SK-N-SH (cell line): ENCODE measurements around the gene CPNE4. TPM values are rescaled to one million over a fixed set of nuclear protein-coding genes. Genes with fewer than 3 reads are reported as not detected.

Source experiments
- CTCF ChIA-PET: fragments of 300-600, 350-600 bp; formaldehyde crosslinking; extraction: SDS; loops from one replicate; lab custom pipeline; 2021; lab: Yijun Ruan, JAX
- POLR2A ChIA-PET: fragments of 350-600 bp; sonication (Branson Sonifier 250); formaldehyde crosslinking; extraction: SDS; loops from one replicate; lab custom pipeline; 2020; ENCODE audit warnings: antibody characterized with exemption, inconsistent platforms; lab: Yijun Ruan, JAX
- DNase-seq: peaks from one replicate; pipeline ENCODE4 v3.0.0; 2012
- H2AFZ ChIP-seq: fragments of 200-600 bp; sonication (generic); 2 replicates; pipeline ENCODE4 v1.8.1; 2016; ENCODE audit warnings: antibody characterized with exemption, mild to moderate bottlenecking, low read depth
- H3F3A ChIP-seq: fragments of 200-600 bp; sonication (generic); replicated peaks from 2 replicates; pipeline ENCODE3; 2016; ENCODE audit warnings: antibody characterized with exemption, mild to moderate bottlenecking; ENCODE audit not compliant: insufficient read depth
- H3K27ac ChIP-seq, 2 experiments: fragments of 200-500 bp in 1 of 2; fragments of 200-600 bp in 1 of 2; sonication (Bioruptor generic) in 1 of 2; sonication (generic), shearing (Covaris generic) in 1 of 2; 2 replicates each; pipeline versions ENCODE4 v1.5.1 to v1.6.1; 2014 to 2016; ENCODE audit warnings: low read depth in 2 of 2, inconsistent platforms in 1 of 2, low read length in 1 of 2, mild to moderate bottlenecking in 1 of 2, mixed read lengths in 1 of 2
- H3K27me3 ChIP-seq: fragments of 200-600 bp; sonication (generic), shearing (Covaris generic); 2 replicates; pipeline ENCODE4 v1.6.1; 2016; ENCODE audit warnings: mixed run types; ENCODE audit not compliant: insufficient read depth
- H3K36me3 ChIP-seq, 2 experiments: fragments of 200-500 bp in 1 of 2; fragments of 200-600 bp in 1 of 2; sonication (Bioruptor generic) in 1 of 2; sonication (generic) in 1 of 2; replicated peaks in 1 of 2; 2 replicates each; pipeline versions ENCODE3 to v1.5.1; 2014 to 2016; ENCODE audit warnings: low read length in 1 of 2, mild to moderate bottlenecking in 1 of 2; ENCODE audit not compliant: insufficient read depth in 2 of 2, control insufficient read depth in 1 of 2
- H3K4me1 ChIP-seq, 2 experiments: fragments of 200-500 bp in 1 of 2; fragments of 200-600 bp in 1 of 2; sonication (Bioruptor generic) in 1 of 2; sonication (generic), shearing (Covaris generic) in 1 of 2; 2 replicates each; pipeline versions ENCODE4 v1.5.1 to v1.6.1; 2014 to 2016; ENCODE audit warnings: low read depth in 1 of 2, low read length in 1 of 2, mixed run types in 1 of 2; ENCODE audit not compliant: insufficient read depth in 2 of 2, control insufficient read depth in 1 of 2
- H3K4me2 ChIP-seq: fragments of 200-600 bp; sonication (generic), shearing (Covaris generic); 2 replicates; pipeline ENCODE4 v1.6.1; 2017; ENCODE audit warnings: mixed run types
- H3K4me3 ChIP-seq, 2 experiments: fragments of 200-500 bp in 1 of 2; fragments of 200-600 bp in 1 of 2; sonication (Bioruptor generic) in 1 of 2; sonication (generic), shearing (Covaris generic) in 1 of 2; 2 replicates each; pipeline versions ENCODE4 v1.5.1 to v1.8.1; 2014 to 2016; ENCODE audit warnings: low read depth in 2 of 2, inconsistent platforms in 1 of 2, low read length in 1 of 2, mild to moderate bottlenecking in 1 of 2, mixed read lengths in 1 of 2, moderate library complexity in 1 of 2
- H3K79me2 ChIP-seq: fragments of 200-600 bp; sonication (generic); 2 replicates; pipeline ENCODE4 v1.8.1; 2017; ENCODE audit warnings: mild to moderate bottlenecking; ENCODE audit not compliant: insufficient read depth
- H3K9ac ChIP-seq: fragments of 200-600 bp; sonication (generic); 2 replicates; pipeline ENCODE4 v1.6.1; 2017; ENCODE audit warnings: mixed run types
- H3K9me2 ChIP-seq: fragments of 200-600 bp; sonication (generic); 2 replicates; pipeline ENCODE4 v1.6.1; 2017; ENCODE audit warnings: mixed run types
- H3K9me3 ChIP-seq: fragments of 200-600 bp; sonication (generic); 2 replicates; pipeline ENCODE4 v1.6.1; 2017; ENCODE audit warnings: mixed run types, mild to moderate bottlenecking, moderate library complexity
- H4K20me1 ChIP-seq: fragments of 200-600 bp; sonication (generic); 2 replicates; pipeline ENCODE4 v1.6.1; 2017; ENCODE audit warnings: mild to moderate bottlenecking, mixed run types; ENCODE audit not compliant: insufficient read depth
- CHD2 ChIP-seq: fragments of 150-350 bp; IDR thresholded peaks from 2 replicates; pipeline ENCODE4 v1.6.1; 2018; ENCODE audit warnings: low read length; ENCODE audit not compliant: partially characterized antibody
- ELF1 ChIP-seq: IDR thresholded peaks from 2 replicates; pipeline ENCODE4 v1.4.0; 2012
- FOSL2 ChIP-seq: IDR thresholded peaks from 2 replicates; pipeline ENCODE4 v1.4.0; 2012; ENCODE audit warnings: low read depth, mild to moderate bottlenecking, moderate library complexity, borderline replicate concordance
- FOXJ3 ChIP-seq: sonication (generic); formaldehyde crosslinking; IDR thresholded peaks from 2 replicates; pipeline ENCODE4 v1.5.1; 2020; ENCODE audit warnings: mild to moderate bottlenecking, missing genetic modification reagents
- FOXM1 ChIP-seq: IDR thresholded peaks from 2 replicates; pipeline ENCODE4 v1.4.0; 2012; ENCODE audit warnings: low read depth, mild to moderate bottlenecking
- GABPA ChIP-seq: IDR thresholded peaks from 2 replicates; pipeline ENCODE4 v1.4.0; 2012; ENCODE audit warnings: low read depth, mild to moderate bottlenecking
- MEF2A ChIP-seq: IDR thresholded peaks from 2 replicates; pipeline ENCODE4 v1.4.0; 2012; ENCODE audit warnings: low read depth, borderline replicate concordance
- RFX5 ChIP-seq: IDR thresholded peaks from 2 replicates; pipeline ENCODE4 v1.6.1; 2012; ENCODE audit warnings: mild to moderate bottlenecking, improper control_type of control experiment, low read length
- RXRA ChIP-seq: IDR thresholded peaks from 2 replicates; pipeline ENCODE4 v1.4.0; 2012; ENCODE audit warnings: low read depth, mild to moderate bottlenecking, borderline replicate concordance
- SMC3 ChIP-seq: IDR thresholded peaks from 2 replicates; pipeline ENCODE4 v1.6.1; 2012; ENCODE audit warnings: low read depth, low read length, improper control_type of control experiment
- YY1 ChIP-seq: IDR thresholded peaks from 2 replicates; pipeline ENCODE4 v1.4.0; 2012; ENCODE audit warnings: low read depth, mild to moderate bottlenecking
- WGBS: methylation state at CpG from one replicate; pipeline ENCODE4 v1.1.6; 2017; ENCODE audit warnings: low lambda C conversion rate; 5-methylcytosine and 5-hydroxymethylcytosine counted together
- polyA plus RNA-seq, 3 experiments: library from polyadenylated mRNA; depleted of rRNA; stranded (reverse); fragments of >200 nt; gene quantifications; 2 replicates each; pipeline ENCODE4 v1.2.3, GENCODE V29; 2012
- TF ChIP-seq, protein P1 (sequence below): IDR thresholded peaks from 2 replicates; pipeline ENCODE4 v1.4.0; 2012; ENCODE audit warnings: low read depth, borderline replicate concordance
- TF ChIP-seq, protein P2 (sequence below): IDR thresholded peaks from 2 replicates; pipeline ENCODE4 v1.4.0; 2012; ENCODE audit warnings: low read depth
- TF ChIP-seq, protein P3 (sequence below): fragments of 150-350 bp; IDR thresholded peaks from 2 replicates; pipeline ENCODE4 v1.6.1; 2016; ENCODE audit warnings: mild to moderate bottlenecking, low read depth, low read length
- TF ChIP-seq, protein P4 (sequence below): fragments of 200-600 bp; sonication (generic); IDR thresholded peaks from 2 replicates; pipeline ENCODE4 v1.6.1; 2017; ENCODE audit warnings: antibody characterized with exemption, mild to moderate bottlenecking, moderate library complexity
- TF ChIP-seq, protein P5 (sequence below): IDR thresholded peaks from 2 replicates; pipeline ENCODE4; 2012

Gene CPNE4
- polyA plus RNA-seq, 1 of the 3 experiments (the other 2 are of a cell fraction) = not detected

GRCh38 chr3:131597816-131598215 lies 437.0 kb downstream of the CPNE4 start:
- ChIA-PET POLR2A (no interaction called here), CTCF (interaction anchor here (0.9 kb wide), 1 partner anchor 437 kb away, joined by 4 read pairs; the partner anchor contains the start of gene CPNE4)
- Histone ChIP-seq H3K9me3 (no peaks in the 10 kb centered on the region), H3F3A (no peaks in the 10 kb centered on the region), H3K9ac (no peak overlapping the region), H3K4me2 (no peak overlapping the region), H2AFZ (no peak overlapping the region), H3K36me3 (no peaks in the 10 kb centered on the region), H3K4me3 (no peak overlapping the region), H3K27me3 (no peaks in the 10 kb centered on the region), H4K20me1 (no peaks in the 10 kb centered on the region), H3K79me2 (no peaks in the 10 kb centered on the region), H3K27ac (no peak overlapping the region), H3K9me2 (no peaks in the 10 kb centered on the region), H3K4me1 (no peaks in the 10 kb centered on the region)
- DNase-seq = no peak
- TF ChIP-seq, protein P1, sequence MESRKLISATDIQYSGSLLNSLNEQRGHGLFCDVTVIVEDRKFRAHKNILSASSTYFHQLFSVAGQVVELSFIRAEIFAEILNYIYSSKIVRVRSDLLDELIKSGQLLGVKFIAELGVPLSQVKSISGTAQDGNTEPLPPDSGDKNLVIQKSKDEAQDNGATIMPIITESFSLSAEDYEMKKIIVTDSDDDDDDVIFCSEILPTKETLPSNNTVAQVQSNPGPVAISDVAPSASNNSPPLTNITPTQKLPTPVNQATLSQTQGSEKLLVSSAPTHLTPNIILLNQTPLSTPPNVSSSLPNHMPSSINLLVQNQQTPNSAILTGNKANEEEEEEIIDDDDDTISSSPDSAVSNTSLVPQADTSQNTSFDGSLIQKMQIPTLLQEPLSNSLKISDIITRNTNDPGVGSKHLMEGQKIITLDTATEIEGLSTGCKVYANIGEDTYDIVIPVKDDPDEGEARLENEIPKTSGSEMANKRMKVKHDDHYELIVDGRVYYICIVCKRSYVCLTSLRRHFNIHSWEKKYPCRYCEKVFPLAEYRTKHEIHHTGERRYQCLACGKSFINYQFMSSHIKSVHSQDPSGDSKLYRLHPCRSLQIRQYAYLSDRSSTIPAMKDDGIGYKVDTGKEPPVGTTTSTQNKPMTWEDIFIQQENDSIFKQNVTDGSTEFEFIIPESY = no peak
- TF ChIP-seq GABPA (no peak), YY1 (no peak)
- 26% methylated on average over 1 of the region's 1 CpG for WGBS

DNA sequence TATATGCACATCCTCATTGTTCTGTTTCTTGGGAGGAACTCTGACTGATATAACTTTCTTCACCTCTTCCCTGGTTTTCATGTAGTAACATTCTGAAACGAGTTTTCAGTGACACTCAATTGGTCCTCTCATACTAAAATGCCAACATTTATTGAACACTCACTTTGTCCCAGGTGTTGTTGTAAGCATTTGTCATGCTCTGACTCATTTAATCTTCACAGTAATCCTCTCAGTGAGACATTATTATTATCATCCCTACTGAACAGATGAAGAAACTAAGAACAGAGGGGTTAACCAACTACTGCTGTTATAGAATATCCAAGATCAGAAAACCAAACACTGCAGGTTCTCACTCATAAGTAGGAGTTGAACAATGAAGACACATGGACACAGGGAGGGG lies 437.9 kb downstream of the CPNE4 start:
- no peak overlapping the region for H3K4me3 ChIP-seq
- DNase-seq = no peak
- H2AFZ ChIP-seq = no peak overlapping the region
- no peak overlapping the region for H3K9ac ChIP-seq
- CTCF ChIA-PET = no interaction called here
- no peaks in the 10 kb centered on the region for H3F3A ChIP-seq
- TF ChIP-seq FOXM1 (no peak), ELF1 (no peak), CHD2 (no peak), FOXJ3 (CRISPR knock-in tag) (no peak), GABPA (no peak), FOSL2 (no peak)
- TF ChIP-seq, protein P2, sequence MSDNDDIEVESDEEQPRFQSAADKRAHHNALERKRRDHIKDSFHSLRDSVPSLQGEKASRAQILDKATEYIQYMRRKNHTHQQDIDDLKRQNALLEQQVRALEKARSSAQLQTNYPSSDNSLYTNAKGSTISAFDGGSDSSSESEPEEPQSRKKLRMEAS = no peak
- POLR2A ChIA-PET = no interaction called here
- H3K4me2 ChIP-seq = no peak overlapping the region
- no peaks in the 10 kb centered on the region for H4K20me1 ChIP-seq
- H3K79me2 ChIP-seq = no peaks in the 10 kb centered on the region
- H3K9me3 ChIP-seq = no peaks in the 10 kb centered on the region
- no peaks in the 10 kb centered on the region for H3K4me1 ChIP-seq
- no peaks in the 10 kb centered on the region for H3K9me2 ChIP-seq
- H3K36me3 ChIP-seq = no peaks in the 10 kb centered on the region
- no peaks in the 10 kb centered on the region for H3K27me3 ChIP-seq
- no peak overlapping the region for H3K27ac ChIP-seq
- WGBS = 27% methylated on average over 1 of the region's 1 CpG

- POLR2A ChIA-PET = no interaction called here
- no peak overlapping the region for H3K27ac ChIP-seq
- no peaks in the 10 kb centered on the region for H3K36me3 ChIP-seq
- H3K27me3 ChIP-seq = no peaks in the 10 kb centered on the region
- H3K9me2 ChIP-seq = no peaks in the 10 kb centered on the region
- TF ChIP-seq, protein P3, sequence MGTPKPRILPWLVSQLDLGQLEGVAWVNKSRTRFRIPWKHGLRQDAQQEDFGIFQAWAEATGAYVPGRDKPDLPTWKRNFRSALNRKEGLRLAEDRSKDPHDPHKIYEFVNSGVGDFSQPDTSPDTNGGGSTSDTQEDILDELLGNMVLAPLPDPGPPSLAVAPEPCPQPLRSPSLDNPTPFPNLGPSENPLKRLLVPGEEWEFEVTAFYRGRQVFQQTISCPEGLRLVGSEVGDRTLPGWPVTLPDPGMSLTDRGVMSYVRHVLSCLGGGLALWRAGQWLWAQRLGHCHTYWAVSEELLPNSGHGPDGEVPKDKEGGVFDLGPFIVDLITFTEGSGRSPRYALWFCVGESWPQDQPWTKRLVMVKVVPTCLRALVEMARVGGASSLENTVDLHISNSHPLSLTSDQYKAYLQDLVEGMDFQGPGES = no peak
- TF ChIP-seq MEF2A (no peak), SMC3 (no peak), RXRA (no peak), RFX5 (no peak)
- TF ChIP-seq, protein P4, sequence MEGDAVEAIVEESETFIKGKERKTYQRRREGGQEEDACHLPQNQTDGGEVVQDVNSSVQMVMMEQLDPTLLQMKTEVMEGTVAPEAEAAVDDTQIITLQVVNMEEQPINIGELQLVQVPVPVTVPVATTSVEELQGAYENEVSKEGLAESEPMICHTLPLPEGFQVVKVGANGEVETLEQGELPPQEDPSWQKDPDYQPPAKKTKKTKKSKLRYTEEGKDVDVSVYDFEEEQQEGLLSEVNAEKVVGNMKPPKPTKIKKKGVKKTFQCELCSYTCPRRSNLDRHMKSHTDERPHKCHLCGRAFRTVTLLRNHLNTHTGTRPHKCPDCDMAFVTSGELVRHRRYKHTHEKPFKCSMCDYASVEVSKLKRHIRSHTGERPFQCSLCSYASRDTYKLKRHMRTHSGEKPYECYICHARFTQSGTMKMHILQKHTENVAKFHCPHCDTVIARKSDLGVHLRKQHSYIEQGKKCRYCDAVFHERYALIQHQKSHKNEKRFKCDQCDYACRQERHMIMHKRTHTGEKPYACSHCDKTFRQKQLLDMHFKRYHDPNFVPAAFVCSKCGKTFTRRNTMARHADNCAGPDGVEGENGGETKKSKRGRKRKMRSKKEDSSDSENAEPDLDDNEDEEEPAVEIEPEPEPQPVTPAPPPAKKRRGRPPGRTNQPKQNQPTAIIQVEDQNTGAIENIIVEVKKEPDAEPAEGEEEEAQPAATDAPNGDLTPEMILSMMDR = no peak
- TF ChIP-seq, protein P5, sequence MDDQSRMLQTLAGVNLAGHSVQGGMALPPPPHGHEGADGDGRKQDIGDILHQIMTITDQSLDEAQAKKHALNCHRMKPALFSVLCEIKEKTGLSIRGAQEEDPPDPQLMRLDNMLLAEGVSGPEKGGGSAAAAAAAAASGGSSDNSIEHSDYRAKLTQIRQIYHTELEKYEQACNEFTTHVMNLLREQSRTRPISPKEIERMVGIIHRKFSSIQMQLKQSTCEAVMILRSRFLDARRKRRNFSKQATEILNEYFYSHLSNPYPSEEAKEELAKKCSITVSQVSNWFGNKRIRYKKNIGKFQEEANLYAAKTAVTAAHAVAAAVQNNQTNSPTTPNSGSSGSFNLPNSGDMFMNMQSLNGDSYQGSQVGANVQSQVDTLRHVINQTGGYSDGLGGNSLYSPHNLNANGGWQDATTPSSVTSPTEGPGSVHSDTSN = no peak
- no peak overlapping the region for H3K9ac ChIP-seq
- H2AFZ ChIP-seq = no peak overlapping the region
- DNase-seq = no peak
- no peak overlapping the region for H3K4me3 ChIP-seq
- no peaks in the 10 kb centered on the region for H3K9me3 ChIP-seq
- H3K79me2 ChIP-seq = no peaks in the 10 kb centered on the region
- no peaks in the 10 kb centered on the region for H3F3A ChIP-seq
- no peak overlapping the region for H3K4me2 ChIP-seq
- no peaks in the 10 kb centered on the region for H4K20me1 ChIP-seq
- no peaks in the 10 kb centered on the region for H3K4me1 ChIP-seq
- WGBS = 53% methylated on average over 1 of the region's 1 CpG
- CTCF ChIA-PET = no interaction called here
Observed at GRCh38 chr3:131591394-131592014, 443.3 kb downstream of the CPNE4 start.
